ENCODE data around the gene UROD.
"Not testable (repeated sequence)": the region's sequence is repeated elsewhere in the genome, so short reads cannot be mapped to it uniquely, and the experiment has no call there.

Gene UROD

DNA sequence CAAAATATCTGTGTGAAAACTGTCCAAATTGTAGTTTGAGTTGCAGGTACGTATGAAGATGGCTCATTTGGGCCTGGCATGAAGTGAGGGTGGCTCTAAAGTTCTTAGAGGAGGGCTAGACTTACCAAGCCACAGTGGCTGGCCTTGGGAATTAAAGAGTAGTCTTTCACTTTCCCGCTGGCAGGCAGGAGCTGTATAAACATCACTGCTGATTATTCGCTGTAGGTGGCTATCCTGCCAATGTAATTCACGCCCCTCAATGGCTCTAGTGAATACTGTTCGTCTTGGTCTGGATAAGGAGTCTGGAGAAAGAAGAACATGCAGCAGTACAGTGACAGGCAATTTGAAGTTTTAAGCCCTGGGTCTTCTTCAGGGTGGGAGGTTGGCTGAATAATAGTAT lies 31.0 kb downstream of the UROD start:
- no peak for DNase-seq

DNA sequence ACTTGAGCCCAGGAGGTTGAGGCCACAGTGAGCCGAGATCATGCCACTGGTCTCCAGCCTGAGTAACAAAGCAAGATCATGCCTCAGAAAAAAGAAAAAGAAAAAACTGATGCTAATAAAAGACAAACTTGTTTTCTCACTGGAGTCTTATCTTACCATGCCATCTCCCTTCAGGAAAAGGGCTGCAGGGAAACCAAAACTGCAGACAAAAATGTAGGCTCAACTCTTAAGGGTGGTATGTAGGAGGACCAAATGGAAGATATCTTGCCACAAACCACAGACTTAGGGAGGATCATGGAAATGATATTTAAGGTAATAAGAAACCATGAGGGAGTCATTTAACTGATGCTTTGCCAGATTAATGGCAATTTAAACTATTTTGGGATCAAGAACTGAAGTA lies 32.9 kb downstream of the UROD start:
- DNase-seq, result no peak

DNA sequence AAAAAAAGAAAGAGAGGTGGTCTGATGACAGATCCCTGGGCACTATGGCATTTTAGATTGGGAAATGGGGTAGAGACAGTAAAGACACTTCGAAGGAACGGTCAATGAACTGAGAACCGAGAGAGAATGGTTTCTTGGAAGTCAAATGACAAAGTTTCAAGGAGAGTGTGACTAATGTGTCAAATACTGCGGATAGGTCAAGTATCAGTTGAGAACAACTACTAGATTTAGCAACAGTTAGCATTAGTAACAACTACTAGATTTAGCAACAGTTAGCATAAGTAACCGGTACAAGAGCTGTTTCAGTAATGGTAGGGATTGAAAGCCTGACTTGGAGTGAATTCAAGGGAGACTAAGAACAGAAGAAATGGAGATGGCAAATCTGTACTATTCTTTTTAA lies 35.0 kb downstream of the UROD start:
- DNase-seq, result no peak

DNA sequence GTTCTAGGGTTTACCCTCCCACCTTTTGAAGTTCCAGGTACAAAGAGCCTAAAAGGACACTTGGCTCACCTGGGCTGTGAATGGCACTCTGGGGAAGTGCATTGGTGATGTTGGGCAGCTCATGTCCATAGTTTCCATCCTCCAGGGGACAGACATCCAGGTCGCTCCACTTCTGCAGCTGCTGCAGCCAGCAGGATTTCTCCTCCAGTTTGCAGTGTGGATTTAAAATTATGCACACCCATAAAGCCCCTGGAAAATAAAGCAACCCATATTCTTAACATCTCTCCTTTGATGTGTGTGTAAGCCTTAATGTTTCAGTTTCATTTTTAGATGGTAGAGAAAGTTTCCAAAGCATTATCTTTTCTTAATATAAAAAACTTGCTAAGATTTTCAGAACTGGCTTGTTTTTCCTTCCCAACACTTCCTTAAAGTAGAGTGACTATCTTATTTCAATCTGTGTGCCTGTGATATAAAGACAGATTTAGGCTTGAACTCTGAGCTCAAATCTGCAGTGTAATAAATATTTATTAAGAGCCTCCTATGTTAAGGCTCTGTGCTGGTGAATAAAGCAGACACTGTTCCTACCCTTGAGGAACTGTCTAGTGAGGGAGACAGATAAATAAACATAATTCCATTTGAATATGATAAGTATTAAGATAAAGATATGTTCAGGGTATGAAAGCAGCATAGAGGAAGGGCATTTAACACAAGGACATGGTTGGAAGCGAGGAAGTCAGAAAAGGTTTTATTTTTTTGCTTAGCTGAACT lies 39.1 kb downstream of the UROD start:
- no peak for DNase-seq

DNA sequence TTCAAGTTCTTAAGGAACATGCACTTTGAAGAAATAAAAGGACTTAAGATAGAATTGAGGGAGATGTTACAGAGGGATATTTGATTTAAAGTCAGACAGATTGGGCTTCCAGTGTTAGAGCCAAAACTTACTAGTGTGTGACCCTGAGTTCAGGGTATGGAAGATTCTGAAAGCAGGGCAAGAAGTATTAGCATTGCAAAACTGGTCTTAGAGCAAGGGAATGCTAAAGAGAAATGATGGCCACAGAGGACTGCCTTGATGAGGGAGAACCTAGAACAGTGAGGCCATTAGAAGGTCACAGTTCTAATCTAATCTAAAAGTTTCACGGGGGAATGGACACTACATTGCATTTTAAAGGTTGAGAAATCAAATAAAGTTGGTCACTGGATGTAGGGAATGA lies 45.5 kb downstream of the UROD start:
- DNase-seq, result no peak

DNA sequence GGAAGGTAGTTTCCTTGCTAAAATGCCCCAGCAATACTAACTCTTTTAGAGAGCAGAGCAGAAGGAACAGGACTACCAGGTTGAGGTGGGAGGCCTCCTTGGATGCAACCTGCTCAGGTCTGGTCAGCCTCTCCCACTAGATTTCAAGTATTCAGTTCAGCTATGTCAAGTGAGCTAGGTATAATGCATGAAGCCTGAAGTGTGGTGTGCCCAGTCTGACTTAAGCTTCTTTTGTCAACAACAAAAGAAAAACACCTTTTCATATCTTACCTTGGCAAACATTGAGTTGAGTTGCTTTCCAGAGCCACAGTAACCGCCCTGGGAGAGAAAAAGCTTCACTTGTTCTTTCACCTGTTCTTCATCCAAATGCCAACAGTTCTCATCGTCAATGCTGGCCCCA lies 47.8 kb downstream of the UROD start:
- no peak for DNase-seq

DNA sequence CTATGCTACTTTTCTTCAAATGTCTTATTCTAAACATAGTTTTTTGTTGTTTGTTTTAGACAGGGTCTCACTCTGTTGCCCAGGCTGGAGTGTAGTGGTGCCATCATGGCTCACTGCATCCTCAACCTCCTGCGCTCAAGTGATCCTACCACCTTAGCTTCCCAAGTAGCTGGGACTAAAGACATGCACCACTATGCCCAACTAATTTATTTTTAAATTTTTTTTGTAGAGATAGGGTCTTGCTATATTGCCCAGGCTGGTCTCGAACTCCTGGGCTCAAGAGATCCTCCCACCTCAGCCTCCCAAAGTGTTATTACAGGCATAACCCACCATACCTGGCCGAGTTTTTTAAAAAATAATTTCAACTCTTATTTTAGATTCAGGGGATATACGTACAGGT lies 50.4 kb downstream of the UROD start:
- DNase-seq, result not testable (repeated sequence)

DNA sequence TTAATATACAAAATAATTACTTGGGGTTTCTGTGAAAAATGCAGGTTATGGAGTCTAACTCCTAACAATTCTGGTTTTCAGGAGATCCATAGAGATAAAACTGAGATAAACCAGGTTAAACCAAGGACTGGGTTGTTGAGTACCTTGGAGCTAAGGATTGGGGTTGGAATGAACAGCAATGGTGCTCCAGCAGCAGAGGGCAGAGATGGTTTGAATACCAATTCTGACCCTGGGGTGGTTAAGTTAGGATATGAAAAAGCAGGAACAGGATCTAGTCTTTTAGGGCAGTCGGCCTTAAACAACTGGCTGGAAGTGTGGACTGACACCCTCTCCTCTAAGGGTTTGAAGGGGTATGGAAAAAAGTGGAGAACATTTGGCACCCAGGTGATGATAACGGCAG lies 53.0 kb downstream of the UROD start:
- DNase-seq, result no peak

All from fibroblast of skin of abdomen (primary cell).